ENCODE data around the gene PCBP3.

Gene PCBP3

GRCh38 chr21:45906859-45907258 is 263.3 kb downstream of the PCBP3 start:
- H3K4me1 ChIP-seq (ENCODE audit: control insufficient read depth in 1 of 2, insufficient read depth in 1 of 2, low read depth in 1 of 2, low read length in 1 of 2) = no peaks in the 10 kb centered on the region
- H3K9me3 ChIP-seq = no peaks in the 10 kb centered on the region
- no peak overlapping the region for H3K4me3 ChIP-seq (ENCODE audit: low read depth in 1 of 2, low read length in 1 of 2)
- peaks cover 55% of the 10 kb centered on the region for H3K36me3 ChIP-seq
- TF ChIP-seq CTCF (IDR thresholded peaks at IDR 0.05) = no peak
- H3K27ac ChIP-seq = no peak overlapping the region
- H3K27me3 ChIP-seq = no peaks in the 10 kb centered on the region

- no peaks in the 10 kb centered on the region for H3K9me3 ChIP-seq
- H3K27me3 ChIP-seq = no peaks in the 10 kb centered on the region
- peaks cover 49% of the 10 kb centered on the region for H3K36me3 ChIP-seq
- H3K4me1 ChIP-seq (ENCODE audit: control insufficient read depth in 1 of 2, insufficient read depth in 1 of 2, low read depth in 1 of 2, low read length in 1 of 2) = no peaks in the 10 kb centered on the region
- no peak overlapping the region for H3K4me3 ChIP-seq (ENCODE audit: low read depth in 1 of 2, low read length in 1 of 2)
- H3K27ac ChIP-seq = no peak overlapping the region
- no peak for TF ChIP-seq CTCF (IDR thresholded peaks at IDR 0.05)
Measured at GRCh38 chr21:45908536-45909237, 265.2 kb downstream of the PCBP3 start.

GRCh38 chr21:45909238-45909988 is 265.9 kb downstream of the PCBP3 start:
- no peaks in the 10 kb centered on the region for H3K4me1 ChIP-seq (ENCODE audit: control insufficient read depth in 1 of 2, insufficient read depth in 1 of 2, low read depth in 1 of 2, low read length in 1 of 2)
- H3K9me3 ChIP-seq = no peaks in the 10 kb centered on the region
- H3K36me3 ChIP-seq = peaks cover 48% of the 10 kb centered on the region
- H3K27ac ChIP-seq = no peak overlapping the region
- no peak for TF ChIP-seq CTCF (IDR thresholded peaks at IDR 0.05)
- no peak overlapping the region for H3K4me3 ChIP-seq (ENCODE audit: low read depth in 1 of 2, low read length in 1 of 2)
- H3K27me3 ChIP-seq = no peaks in the 10 kb centered on the region

GRCh38 chr21:45910155-45910547 is 266.6 kb downstream of the PCBP3 start:
- H3K27ac ChIP-seq = no peak overlapping the region
- TF ChIP-seq CTCF (IDR thresholded peaks at IDR 0.05) = no peak
- H3K27me3 ChIP-seq = no peaks in the 10 kb centered on the region

GRCh38 chr21:45910548-45911221 is 267.2 kb downstream of the PCBP3 start:
- H3K4me3 ChIP-seq (ENCODE audit: low read depth in 1 of 2, low read length in 1 of 2) = no peak overlapping the region

More at GRCh38 chr21:45910155-45910547, 266.6 kb downstream of the PCBP3 start:
- H3K4me3 ChIP-seq (ENCODE audit: low read depth in 1 of 2, low read length in 1 of 2) = no peak overlapping the region
- H3K36me3 ChIP-seq = peaks cover 41% of the 10 kb centered on the region
- H3K9me3 ChIP-seq = no peaks in the 10 kb centered on the region
- no peaks in the 10 kb centered on the region for H3K4me1 ChIP-seq (ENCODE audit: control insufficient read depth in 1 of 2, insufficient read depth in 1 of 2, low read depth in 1 of 2, low read length in 1 of 2)

More at GRCh38 chr21:45910548-45911221, 267.2 kb downstream of the PCBP3 start:
- no peaks in the 10 kb centered on the region for H3K9me3 ChIP-seq
- no peaks in the 10 kb centered on the region for H3K27me3 ChIP-seq
- no peaks in the 10 kb centered on the region for H3K4me1 ChIP-seq (ENCODE audit: control insufficient read depth in 1 of 2, insufficient read depth in 1 of 2, low read depth in 1 of 2, low read length in 1 of 2)
- no peak overlapping the region for H3K27ac ChIP-seq
- H3K36me3 ChIP-seq = peaks cover 37% of the 10 kb centered on the region
- no peak for TF ChIP-seq CTCF (IDR thresholded peaks at IDR 0.05)
